Endodermal cell (in vitro differentiated cells): ENCODE data around the gene AKAP6. TPM values are rescaled to one million over a fixed set of nuclear protein-coding genes. Genes with fewer than 3 reads are reported as not detected.

Source experiments
- DNase-seq: peaks from one replicate; pipeline ENCODE4 v3.0.0-alpha.2; 2017
- H3K27ac ChIP-seq: 2 replicates; pipeline ENCODE4 v1.5.1; 2013; ENCODE audit warnings: mild to moderate bottlenecking, low read depth, low read length, moderate library complexity
- H3K27me3 ChIP-seq: 2 replicates; pipeline ENCODE4 v1.6.1; 2013; ENCODE audit warnings: mild to moderate bottlenecking, low read length, moderate library complexity; ENCODE audit not compliant: insufficient read depth, control insufficient read depth, poor library complexity, severe bottlenecking
- H3K36me3 ChIP-seq: 2 replicates; pipeline ENCODE4 v1.7.0; 2013; ENCODE audit warnings: mild to moderate bottlenecking, low read length, moderate library complexity; ENCODE audit not compliant: control insufficient read depth, insufficient read depth
- H3K4me1 ChIP-seq: one replicate; pipeline ENCODE4 v1.7.0; 2013; ENCODE audit warnings: low read length; ENCODE audit not compliant: control insufficient read depth, insufficient read depth
- H3K4me3 ChIP-seq: 2 replicates; pipeline ENCODE4 v1.5.1; 2013; ENCODE audit warnings: mild to moderate bottlenecking, low read length, moderate library complexity
- H3K9ac ChIP-seq: 2 replicates; pipeline ENCODE4 v1.6.1; 2013; ENCODE audit warnings: mild to moderate bottlenecking, low read length, moderate library complexity; ENCODE audit not compliant: poor library complexity, severe bottlenecking; ENCODE audit errors: extremely low read depth
- H3K9me3 ChIP-seq: 2 replicates; pipeline ENCODE4 v1.6.1; 2013; ENCODE audit warnings: mild to moderate bottlenecking, low read length, moderate library complexity; ENCODE audit not compliant: control insufficient read depth
- H3K27ac Mint-ChIP-seq: 2 replicates; pipeline ENCODE4 v1.8.0; 2020; ENCODE audit warnings: mixed read lengths
- H3K27me3 Mint-ChIP-seq: 2 replicates; pipeline ENCODE4 v1.8.0; 2021; ENCODE audit warnings: mild to moderate bottlenecking, mixed read lengths; ENCODE audit not compliant: insufficient read depth
- H3K36me3 Mint-ChIP-seq: 2 replicates; pipeline ENCODE4 v1.8.0; 2020; ENCODE audit warnings: low read depth, mixed read lengths
- H3K4me1 Mint-ChIP-seq: 2 replicates; pipeline ENCODE4 v1.8.0; 2020; ENCODE audit warnings: mixed read lengths
- H3K4me3 Mint-ChIP-seq: 2 replicates; pipeline ENCODE4 v1.8.0; 2020; ENCODE audit warnings: mild to moderate bottlenecking, moderate library complexity, mixed read lengths
- H3K9me3 Mint-ChIP-seq: 2 replicates; pipeline ENCODE4 v1.8.0; 2020; ENCODE audit warnings: mild to moderate bottlenecking, mixed read lengths
- WGBS, 2 experiments: methylation state at CpG; one replicate each; pipeline versions ENCODE4 v1.1.5 to v1.1.7; 2013; ENCODE audit warnings: missing lambda C conversion rate in 2 of 2, mixed read lengths in 1 of 2; ENCODE audit not compliant: insufficient coverage in 1 of 2, insufficient read length in 1 of 2; 5-methylcytosine and 5-hydroxymethylcytosine counted together
- total RNA-seq, 2 donors: library from RNA; stranded (reverse); fragmentation: NEBNext Ultra II Directional in 1 of 2; extraction: Animal tissue kit (Norgen Biotek cat#: 25700) in 1 of 2; gene quantifications; 2 replicates in 1 of 2; 3 replicates in 1 of 2; pipeline ENCODE4 v1.2.1, GENCODE V29; 2021
- TF ChIP-seq, protein P1 (sequence below): fragments of 200-600 bp; sonication (generic); conservative IDR thresholded peaks from 2 replicates; pipeline ENCODE4 v1.5.0; 2021; ENCODE audit warnings: antibody characterized with exemption, mild to moderate bottlenecking

The AKAP6 gene
- total RNA-seq, 2 donors from 2014 or later: 4.3 to 5.0 TPM

DNA sequence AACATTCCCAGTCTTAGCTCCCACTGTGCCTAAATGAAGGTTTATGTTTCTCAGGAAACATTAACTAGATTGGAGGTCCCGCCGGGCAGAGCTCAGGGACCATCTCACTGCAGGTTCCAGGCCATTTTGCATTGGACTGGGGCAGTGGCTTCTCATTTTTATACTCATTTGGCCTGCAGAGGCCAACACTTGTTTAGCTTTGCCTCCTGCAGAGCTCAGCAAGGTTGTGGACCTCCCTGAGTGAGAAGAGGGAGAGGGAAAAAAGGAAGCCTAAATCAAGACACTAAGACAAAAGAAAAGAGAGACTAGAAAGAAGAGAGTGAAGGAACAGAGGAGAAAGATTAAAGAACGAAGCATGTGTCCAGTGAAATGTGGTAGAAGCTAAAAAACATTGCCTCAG is 280.3 kb downstream of the AKAP6 start:
- H3K4me1 Mint-ChIP-seq: no peaks in the 10 kb centered on the region
- TF ChIP-seq, protein P1, sequence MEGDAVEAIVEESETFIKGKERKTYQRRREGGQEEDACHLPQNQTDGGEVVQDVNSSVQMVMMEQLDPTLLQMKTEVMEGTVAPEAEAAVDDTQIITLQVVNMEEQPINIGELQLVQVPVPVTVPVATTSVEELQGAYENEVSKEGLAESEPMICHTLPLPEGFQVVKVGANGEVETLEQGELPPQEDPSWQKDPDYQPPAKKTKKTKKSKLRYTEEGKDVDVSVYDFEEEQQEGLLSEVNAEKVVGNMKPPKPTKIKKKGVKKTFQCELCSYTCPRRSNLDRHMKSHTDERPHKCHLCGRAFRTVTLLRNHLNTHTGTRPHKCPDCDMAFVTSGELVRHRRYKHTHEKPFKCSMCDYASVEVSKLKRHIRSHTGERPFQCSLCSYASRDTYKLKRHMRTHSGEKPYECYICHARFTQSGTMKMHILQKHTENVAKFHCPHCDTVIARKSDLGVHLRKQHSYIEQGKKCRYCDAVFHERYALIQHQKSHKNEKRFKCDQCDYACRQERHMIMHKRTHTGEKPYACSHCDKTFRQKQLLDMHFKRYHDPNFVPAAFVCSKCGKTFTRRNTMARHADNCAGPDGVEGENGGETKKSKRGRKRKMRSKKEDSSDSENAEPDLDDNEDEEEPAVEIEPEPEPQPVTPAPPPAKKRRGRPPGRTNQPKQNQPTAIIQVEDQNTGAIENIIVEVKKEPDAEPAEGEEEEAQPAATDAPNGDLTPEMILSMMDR: no peak
- Histone ChIP-seq H3K27ac (no peak overlapping the region), H3K36me3 (no peaks in the 10 kb centered on the region), H3K27me3 (no peaks in the 10 kb centered on the region), H3K4me3 (no peak overlapping the region), H3K4me1 (peaks cover 7% of the 10 kb centered on the region), H3K9me3 (no peaks in the 10 kb centered on the region), H3K9ac (no peak overlapping the region)
- no peaks in the 10 kb centered on the region for H3K27me3 Mint-ChIP-seq
- H3K36me3 Mint-ChIP-seq: no peaks in the 10 kb centered on the region
- no peak overlapping the region for H3K27ac Mint-ChIP-seq
- H3K4me3 Mint-ChIP-seq: no peak overlapping the region
- no peak for DNase-seq
- WGBS, 2 experiments: 91 to 100% methylated on average over 2 to 3 of the region's 3 CpGs
- H3K9me3 Mint-ChIP-seq: no peaks in the 10 kb centered on the region

DNA sequence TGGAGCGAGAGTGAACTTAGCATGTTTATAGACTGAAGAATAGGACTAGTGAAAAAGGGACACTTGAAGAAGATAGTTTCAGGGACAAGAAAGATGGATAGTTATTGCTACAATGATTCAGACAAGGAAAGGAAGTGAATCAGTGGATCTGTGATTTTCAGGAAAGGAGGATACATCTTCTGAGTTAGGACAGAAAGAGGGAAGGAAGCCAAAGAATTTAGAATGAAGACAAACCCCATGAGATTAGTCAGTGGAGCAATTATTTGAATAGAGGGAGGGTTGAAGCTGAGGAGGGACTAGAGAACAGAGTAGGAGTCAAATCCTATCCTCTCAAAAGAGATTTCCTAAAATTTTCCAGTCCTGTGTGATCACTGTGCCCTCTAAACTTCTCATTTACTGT is 282.7 kb downstream of the AKAP6 start:
- no peak overlapping the region for H3K27ac ChIP-seq
- DNase-seq: no peak
- TF ChIP-seq, protein P1: no peak
- H3K4me3 Mint-ChIP-seq: no peak overlapping the region
- no peak overlapping the region for H3K9ac ChIP-seq
- H3K4me3 ChIP-seq: no peak overlapping the region
- H3K27me3 Mint-ChIP-seq: no peaks in the 10 kb centered on the region
- no peaks in the 10 kb centered on the region for H3K4me1 Mint-ChIP-seq
- 93 to 100% methylated on average over 1 of the region's 1 CpG for WGBS, 2 experiments
- H3K9me3 ChIP-seq: peaks cover 7% of the 10 kb centered on the region
- no peaks in the 10 kb centered on the region for H3K27me3 ChIP-seq
- H3K27ac Mint-ChIP-seq: no peak overlapping the region
- peaks cover 7% of the 10 kb centered on the region for H3K4me1 ChIP-seq
- no peaks in the 10 kb centered on the region for H3K36me3 Mint-ChIP-seq
- peaks cover 3% of the 10 kb centered on the region for H3K9me3 Mint-ChIP-seq
- no peaks in the 10 kb centered on the region for H3K36me3 ChIP-seq

DNA sequence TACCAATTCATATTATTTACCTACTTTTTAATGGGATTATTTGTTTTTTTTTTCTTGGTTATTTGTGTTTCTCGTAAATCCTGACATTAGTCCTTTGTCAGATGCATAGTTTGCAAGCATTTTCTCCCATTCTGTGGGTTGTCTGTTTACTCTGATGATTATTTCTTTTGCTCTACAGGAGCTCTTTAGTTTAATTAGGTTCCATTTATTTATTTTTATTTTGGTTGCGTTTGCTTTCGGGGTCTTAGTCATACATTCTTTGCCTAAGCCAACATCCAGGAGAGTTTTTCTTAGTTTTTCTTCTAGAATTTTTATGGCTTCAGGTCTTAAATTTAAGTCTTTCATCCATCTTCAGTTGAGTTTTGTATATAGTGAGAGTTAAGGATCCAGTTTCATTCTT is 289.9 kb downstream of the AKAP6 start:
- no peaks in the 10 kb centered on the region for H3K27me3 ChIP-seq
- no peaks in the 10 kb centered on the region for H3K36me3 Mint-ChIP-seq
- H3K4me3 Mint-ChIP-seq: no peak overlapping the region
- no peak for DNase-seq
- WGBS, 2 experiments: 100% methylated on average over 3 of the region's 3 CpGs; no CpG with 5 or more reads in 1 of the 2 experiments
- H3K9me3 Mint-ChIP-seq: peaks cover 11% of the 10 kb centered on the region
- H3K9me3 ChIP-seq: peaks cover 14% of the 10 kb centered on the region
- no peak overlapping the region for H3K27ac Mint-ChIP-seq
- no peak overlapping the region for H3K9ac ChIP-seq
- TF ChIP-seq, protein P1: no peak
- H3K27me3 Mint-ChIP-seq: no peaks in the 10 kb centered on the region
- H3K4me1 ChIP-seq: no peaks in the 10 kb centered on the region
- peaks cover 5% of the 10 kb centered on the region for H3K4me1 Mint-ChIP-seq
- H3K27ac ChIP-seq: no peak overlapping the region
- no peaks in the 10 kb centered on the region for H3K36me3 ChIP-seq
- H3K4me3 ChIP-seq: no peak overlapping the region
